K562 (cell line): ENCODE measurements around the gene CD101. TPM values are rescaled to one million over a fixed set of nuclear protein-coding genes. Genes with fewer than 3 reads are reported as not detected.

Experiments
- ATAC-seq: fragments of 200-7000 bp; cut with Tn5 transposase; 3 replicates; pipeline ENCODE4 v1.9.1; 2020; ENCODE audit warnings: moderate library complexity
- BruUV-seq: library from RNA; stranded (reverse); fragments of 400-500 nt; replicated peaks from 2 replicates; lab custom pipeline; 2021; lab: Mats Ljungman, UMichigan
- CTCF ChIA-PET: fragments of 300-600 bp; formaldehyde crosslinking; extraction: SDS; loops from one replicate; lab custom pipeline; 2021; ENCODE audit warnings: low intra/inter-chr PET ratio; lab: Yijun Ruan, JAX
- POLR2A ChIA-PET: fragments of 300-600, 350-650 bp; sonication (Branson Sonifier 250); formaldehyde crosslinking; extraction: SDS; loops from one replicate; lab custom pipeline; 2021; ENCODE audit warnings: antibody characterized with exemption, inconsistent platforms; lab: Yijun Ruan, JAX
- DNase-seq, 4 experiments: peaks; one replicate each; pipeline versions ENCODE4 v3.0.0 to v3.0.0-alpha.2; 2011 to 2018; ENCODE audit warnings: low spot score in 3 of 4, mixed read lengths in 3 of 4; ENCODE audit errors: extremely low read depth in 1 of 4
- FAIRE-seq: peaks from 2 replicates; lab custom pipeline; 2011; peaks lifted over from hg19 to GRCh38; lab: Jason Lieb, UNC
- H2AFZ ChIP-seq: 2 replicates; pipeline ENCODE4 v1.6.0; 2011; ENCODE audit warnings: low read depth, low read length, control low read depth, inconsistent platforms
- H3K27ac ChIP-seq: fragments of 200-600 bp; 3 replicates; pipeline ENCODE4 v1.8.0; 2011; ENCODE audit warnings: low read depth, mild to moderate bottlenecking, control low read depth, inconsistent platforms, low read length, moderate library complexity, mixed read lengths; ENCODE audit errors: extremely low read depth
- H3K27me3 ChIP-seq, 2 experiments: fragments of 300-600 bp in 1 of 2; 2 replicates in 1 of 2; 3 replicates in 1 of 2; pipeline versions ENCODE4 v1.6.0 to v1.8.0; 2011; ENCODE audit warnings: inconsistent platforms in 2 of 2, low read length in 2 of 2, mild to moderate bottlenecking in 1 of 2, mixed read lengths in 1 of 2, moderate library complexity in 1 of 2; ENCODE audit not compliant: control insufficient read depth in 2 of 2, insufficient read depth in 2 of 2
- H3K36me3 ChIP-seq: fragments of 300-600 bp; 3 replicates; pipeline ENCODE4 v1.8.0; 2011; ENCODE audit warnings: mild to moderate bottlenecking, low read length, inconsistent platforms; ENCODE audit not compliant: control insufficient read depth, insufficient read depth
- H3K4me1 ChIP-seq, 2 experiments: fragments of 200-600 bp in 1 of 2; replicated peaks in 1 of 2; 2 replicates in 1 of 2; 3 replicates in 1 of 2; pipeline versions ENCODE4 v1.5.1 to v1.8.0; 2011; ENCODE audit warnings: inconsistent platforms in 2 of 2, low read length in 2 of 2, mild to moderate bottlenecking in 1 of 2, mixed read lengths in 1 of 2, moderate library complexity in 1 of 2; ENCODE audit not compliant: control insufficient read depth in 2 of 2, insufficient read depth in 2 of 2
- H3K4me2 ChIP-seq: 2 replicates; pipeline ENCODE4 v1.6.1; 2011; ENCODE audit warnings: low read length, control low read depth, inconsistent platforms, mixed read lengths; ENCODE audit not compliant: insufficient read depth
- H3K4me3 ChIP-seq: fragments of 200-600 bp; sonication (generic), shearing (Covaris generic); 2 replicates; pipeline ENCODE4 v1.5.1; 2016; ENCODE audit warnings: control low read depth, inconsistent platforms
- H3K79me2 ChIP-seq: fragments of 200-600 bp; 3 replicates; pipeline ENCODE4 v1.8.0; 2011; ENCODE audit warnings: low read length, inconsistent platforms; ENCODE audit not compliant: control insufficient read depth, insufficient read depth
- H3K9ac ChIP-seq, 2 experiments: 2 replicates each; pipeline versions ENCODE4 v1.6.0 to v1.6.1; 2011; ENCODE audit warnings: low read depth in 2 of 2, low read length in 2 of 2, control low read depth in 1 of 2, inconsistent platforms in 1 of 2, mild to moderate bottlenecking in 1 of 2, mixed read lengths in 1 of 2; ENCODE audit not compliant: insufficient read depth in 1 of 2
- H3K9me1 ChIP-seq: one replicate; pipeline ENCODE4 v1.6.0; 2011; ENCODE audit warnings: inconsistent platforms, mild to moderate bottlenecking, low read length, moderate library complexity; ENCODE audit not compliant: control insufficient read depth, insufficient read depth
- H3K9me3 ChIP-seq: replicated peaks from 2 replicates; pipeline ENCODE4 v1.5.1; 2011; ENCODE audit warnings: low read depth, low read length, inconsistent platforms; ENCODE audit not compliant: control insufficient read depth, insufficient read depth
- H4K20me1 ChIP-seq: replicated peaks from 2 replicates; pipeline ENCODE4 v1.6.1; 2011; ENCODE audit warnings: low read length, inconsistent platforms, mixed read lengths; ENCODE audit not compliant: control insufficient read depth, insufficient read depth
- CHD4 ChIP-seq: fragments of 200-600 bp; sonication (generic); IDR thresholded peaks from 3 replicates; pipeline ENCODE4 v1.6.1; 2012; ENCODE audit warnings: low read depth, mild to moderate bottlenecking, mixed read lengths, low read length, inconsistent platforms; ENCODE audit not compliant: insufficient read depth, insufficient replicate concordance, poor library complexity, severe bottlenecking
- FOSL1 ChIP-seq: fragments of 200-800 bp; sonication (Bioruptor generic); conservative IDR thresholded peaks from 2 replicates; pipeline ENCODE4 v1.6.1; 2016; ENCODE audit warnings: missing genetic modification characterization, missing compliant biosample characterization
- FOXP4 ChIP-seq: sonication (generic); formaldehyde crosslinking; IDR thresholded peaks from 2 replicates; pipeline ENCODE4 v1.8.0; 2022; ENCODE audit warnings: mild to moderate bottlenecking, missing genetic modification reagents, borderline replicate concordance
- HDAC8 ChIP-seq: fragments of 450-650 bp; IDR thresholded peaks from 2 replicates; pipeline ENCODE4 v1.6.1; 2016; ENCODE audit warnings: mild to moderate bottlenecking, missing genetic modification characterization, moderate library complexity, missing compliant biosample characterization
- JUND ChIP-seq, 2 experiments: IDR thresholded peaks; 2 replicates in 1 of 2; 3 replicates in 1 of 2; pipeline ENCODE4 v1.6.1; 2011; ENCODE audit warnings: borderline replicate concordance in 2 of 2, low read depth in 2 of 2, low read length in 2 of 2, improper control_type of control experiment in 1 of 2, missing biosample characterization in 1 of 2, missing genetic modification characterization in 1 of 2, missing genetic modification reagents in 1 of 2
- MAFG ChIP-seq: fragments of 450-650 bp; conservative IDR thresholded peaks from 2 replicates; pipeline ENCODE4 v1.6.1; 2016; ENCODE audit warnings: missing genetic modification characterization, missing compliant biosample characterization
- NR3C1 ChIP-seq: sonication (generic); formaldehyde crosslinking; IDR thresholded peaks from 2 replicates; pipeline ENCODE4 v1.8.1; 2022; ENCODE audit warnings: missing genetic modification reagents
- TBP ChIP-seq: optimal IDR thresholded peaks from 2 replicates; pipeline ENCODE3; 2011; ENCODE audit warnings: low read depth, low read length, improper control_type of control experiment
- TEAD1 ChIP-seq, 2 experiments: fragments of 450-650 bp in 1 of 2; sonication (generic) in 1 of 2; formaldehyde crosslinking; IDR thresholded peaks; 2 replicates each; pipeline versions ENCODE4 v1.4.0 to v1.8.0; 2020 to 2022; ENCODE audit warnings: mild to moderate bottlenecking in 2 of 2, missing genetic modification reagents in 1 of 2
- THRAP3 ChIP-seq: fragments of 450-650 bp; IDR thresholded peaks from 2 replicates; pipeline ENCODE4 v1.6.1; 2016; ENCODE audit warnings: mild to moderate bottlenecking, inconsistent platforms, borderline replicate concordance
- ZFP30 ChIP-seq: fragments of 250-450 bp; sonication (Bioruptor Pico); IDR thresholded peaks from 2 replicates; pipeline ENCODE4 v1.8.0; 2022; ENCODE audit warnings: moderate library complexity, mild to moderate bottlenecking, inconsistent platforms, borderline replicate concordance
- ZNF165 ChIP-seq: fragments of 250-450 bp; sonication (Bioruptor Pico); IDR thresholded peaks from 2 replicates; pipeline ENCODE4 v1.4.0; 2020; ENCODE audit warnings: borderline replicate concordance
- ZNF511 ChIP-seq: sonication (generic); formaldehyde crosslinking; IDR thresholded peaks from 2 replicates; pipeline ENCODE4 v1.8.0; 2022; ENCODE audit warnings: mild to moderate bottlenecking, missing genetic modification reagents
- WGBS: fragments of 100-300 bp; shearing (Covaris generic); methylation state at CpG from one replicate; pipeline ENCODE4 v1.1.6; 2016; ENCODE audit warnings: low coverage, mixed read lengths; ENCODE audit not compliant: insufficient coverage; ENCODE audit errors: missing lambda C conversion rate; 5-methylcytosine and 5-hydroxymethylcytosine counted together
- in situ Hi-C: fragments of 300-500 bp; cut with MboI; formaldehyde crosslinking; loops from 4 replicates; pipeline ENCODE4 v1.15.0; 2018; ENCODE audit warnings: inconsistent platforms, mixed read lengths
- intact Hi-C: fragments of 100-400 bp; cut with micrococcal nuclease; formaldehyde crosslinking; loops from 2 replicates; pipeline ENCODE4 v1.14.2; 2022
- polyA plus RNA-seq, 8 experiments: library from polyadenylated mRNA; depleted of rRNA in 4 of 8; stranded (reverse) in 5 of 8; unstranded in 3 of 8; fragments of >200 nt; fragmentation: Nextera tagmentation in 2 of 8; fragmentation: Illumina TruSeq in 1 of 8; extraction: Ambion mirVana in 2 of 8; extraction: Trizol in 1 of 8; gene quantifications; 2 replicates each; pipeline versions ENCODE4 v1.2.1 to v1.2.3, GENCODE V29; 2011 to 2014; ENCODE audit warnings: inconsistent platforms in 1 of 8, missing spikeins in 1 of 8
- total RNA-seq, 7 experiments: library from RNA; depleted of rRNA in 6 of 7; stranded (reverse); fragments of >200 nt in 6 of 7; fragmentation: Illumina TruSeq in 2 of 7; extraction: Trizol in 2 of 7; gene quantifications; 2 replicates each; pipeline versions ENCODE4 v1.2.1 to v1.2.3, GENCODE V29; 2011 to 2021; ENCODE audit warnings: low replicate concordance in 1 of 7

The CD101 gene
- total and polyA plus RNA-seq, 9 of the 15 experiments (the other 6 are each of a cell fraction or from before 2014, with no cell fraction given): 0.04 to 1.1 (median 0.20) TPM

- 7% methylated on average over 3 of the region's 3 CpGs for WGBS
- Histone ChIP-seq H3K4me3 (no peak overlapping the region), H3K9me1 (no peaks in the 10 kb centered on the region), H3K79me2 (no peaks in the 10 kb centered on the region), H4K20me1 (no peaks in the 10 kb centered on the region), H3K27ac (no peak overlapping the region), H3K36me3 (no peaks in the 10 kb centered on the region), H3K27me3 (peaks cover 6 to 16% of the 10 kb centered on the region in 2 experiments; a peak in 4 of 5 replicates), H3K4me2 (no peak overlapping the region), H3K4me1 (peaks cover 0 to 5% of the 10 kb centered on the region in 2 experiments; a peak in 2 of 5 replicates), H2AFZ (no peak overlapping the region), H3K9ac (no peak overlapping the region), H3K9me3 (no peaks in the 10 kb centered on the region)
- BruUV-seq: no TSS peak
- FAIRE-seq: no peak
- ATAC-seq: no peak
- POLR2A ChIA-PET: interaction anchor here (1.2 kb wide), 1 partner anchor 18 kb away, joined by 4 read pairs; no protein-coding TSS in a partner anchor
- in situ Hi-C loops (no loop called here), intact Hi-C loops (no loop called here)
- TF ChIP-seq CHD4 (no peak), MAFG (tag) (0 out of 2 replicates have a peak, but pooled peaks have one; percentile 12), FOSL1 (tag) (no peak)
- no peak for DNase-seq
- CTCF ChIA-PET: no interaction called here
These were observed 20.6 kb downstream of the CD101 start for GRCh38 chr1:117022114-117022513.

- CTCF ChIA-PET: no interaction called here
- no peak for DNase-seq
- Histone ChIP-seq H4K20me1 (no peaks in the 10 kb centered on the region), H3K4me3 (no peak overlapping the region), H3K9me3 (no peaks in the 10 kb centered on the region), H3K36me3 (no peaks in the 10 kb centered on the region), H3K27me3 (peaks cover 6 to 24% of the 10 kb centered on the region in 2 experiments), H3K9me1 (no peaks in the 10 kb centered on the region), H3K9ac (no peak overlapping the region), H3K4me1 (peaks cover 0 to 6% of the 10 kb centered on the region in 2 experiments; a peak in 2 of 5 replicates), H2AFZ (no peak overlapping the region), H3K79me2 (no peaks in the 10 kb centered on the region), H3K27ac (no peak overlapping the region), H3K4me2 (no peak overlapping the region)
- WGBS: 27% methylated on average over 7 of the region's 7 CpGs
- no peak for FAIRE-seq
- BruUV-seq: no TSS peak
- POLR2A ChIA-PET: interaction anchor here (0.6 to 2.2 kb wide), 2 partner anchors 19 to 179 kb away, joined by 3 to 6 read pairs; no protein-coding TSS in a partner anchor
- intact Hi-C loops (no loop called here), in situ Hi-C loops (no loop called here)
- ATAC-seq: no peak
- TF ChIP-seq THRAP3: no peak
- TF ChIP-seq ZNF511 (CRISPR knock-in tag): no peak
- no peak for TF ChIP-seq TBP
- no peak for TF ChIP-seq FOXP4
- TF ChIP-seq HDAC8 (tag): no peak
- no peak for TF ChIP-seq NR3C1 (CRISPR knock-in tag)
- no peak for TF ChIP-seq JUND (IDR thresholded peaks at IDR 0.05; ENCODE audit: borderline replicate concordance, low read depth, low read length)
- TF ChIP-seq JUND (tag; IDR thresholded peaks at IDR 0.05; ENCODE audit: borderline replicate concordance, low read depth, low read length): no peak
- TF ChIP-seq ZNF165 (CRISPR knock-in tag): no peak
- no peak for TF ChIP-seq ZFP30 (CRISPR knock-in tag)
- no peak for TF ChIP-seq TEAD1 (CRISPR knock-in tag; IDR thresholded peaks at IDR 0.05)
These were observed 24.0 kb downstream of the CD101 start for GRCh38 chr1:117025568-117025967.
